Erythroblast (primary cell): Measurements from ENCODE around the gene SAG.

Source experiments
- GATA1 ChIP-seq: IDR thresholded peaks from 2 replicates; pipeline ENCODE4 v1.6.1; 2011; ENCODE audit warnings: low read depth, mild to moderate bottlenecking, control low read depth, low read length, moderate library complexity
- POLR2A ChIP-seq: IDR thresholded peaks from 2 replicates; pipeline ENCODE4 v1.6.1; 2011; ENCODE audit warnings: mild to moderate bottlenecking, low read length

DNA sequence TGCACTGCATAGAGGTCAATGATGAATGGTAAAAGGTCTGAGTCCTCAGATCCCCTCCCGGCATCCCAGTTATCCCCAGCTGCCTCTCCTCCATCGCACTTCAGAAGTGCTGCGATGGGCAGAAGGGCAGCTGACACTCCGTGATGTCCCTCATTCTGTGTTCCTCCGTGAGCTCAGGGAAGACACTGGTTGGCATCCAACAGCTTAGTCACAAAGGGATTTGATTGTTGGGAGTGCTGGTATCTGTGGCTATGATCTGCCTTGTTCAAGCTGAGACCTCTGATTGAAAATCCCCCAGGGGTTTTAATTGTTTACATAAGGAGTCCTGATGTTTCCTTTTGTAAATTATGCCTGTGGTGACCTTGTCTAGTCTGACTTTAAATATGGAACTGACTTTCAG, 19.0 kb upstream of the SAG start:
- TF ChIP-seq POLR2A (no peak), GATA1 (no peak)
